Peyer's patch (tissue), 4 donors: ENCODE data around the gene SIT1.

Source experiments
- CTCF ChIP-seq, 6 experiments: fragments of 450-650 bp in 4 of 6; fragments of 200-600 bp in 2 of 6; sonication (generic) in 1 of 6; IDR thresholded peaks; one replicate each; pipeline ENCODE4 v1.5.1; 2017 to 2019; ENCODE audit warnings: antibody characterized with exemption in 6 of 6, mild to moderate bottlenecking in 3 of 6, moderate library complexity in 1 of 6
- POLR2A ChIP-seq, 2 donors: fragments of 450-650 bp; IDR thresholded peaks; one replicate each; pipeline ENCODE4 v1.5.1; 2017; ENCODE audit warnings: antibody characterized with exemption in 2 of 2, mild to moderate bottlenecking in 2 of 2, moderate library complexity in 2 of 2

- no peak for TF ChIP-seq CTCF (IDR thresholded peaks at IDR 0.05)
- no peak for TF ChIP-seq POLR2A (IDR thresholded peaks at IDR 0.05)
Observed at GRCh38 chr9:35685506-35685905, 34.8 kb upstream of the SIT1 start.
